Psoas muscle (tissue), 8 donors: ENCODE measurements around the gene SPATA31A6. TPM values are rescaled to one million over a fixed set of nuclear protein-coding genes. Genes with fewer than 3 reads are reported as not detected.
"Not testable (repeated sequence)": the region's sequence is repeated elsewhere in the genome, so short reads cannot be mapped to it uniquely, and the experiment has no call there.

Experiments used
- ATAC-seq, 4 donors: fragments of 200-7000 bp; cut with Tn5 transposase; one replicate each; pipeline ENCODE4 v1.9.1; 2020; ENCODE audit warnings: moderate library complexity in 3 of 4, mild to moderate bottlenecking in 2 of 4
- DNase-seq, 2 donors: peaks; one replicate each; pipeline ENCODE4 v3.0.0-alpha.2; 2020
- H3K27ac ChIP-seq: fragments of 200-600 bp; one replicate; pipeline ENCODE4 v1.8.0; 2022
- H3K27me3 ChIP-seq, 3 donors: fragments of 200-600 bp in 1 of 3; one replicate each; pipeline versions ENCODE4 v1.6.1 to v1.8.0; 2013 to 2022; ENCODE audit warnings: low read length in 2 of 3, mild to moderate bottlenecking in 2 of 3, moderate library complexity in 1 of 3; ENCODE audit not compliant: insufficient read depth in 3 of 3
- H3K36me3 ChIP-seq, 2 donors: fragments of 200-600 bp in 1 of 2; one replicate each; pipeline versions ENCODE4 v1.6.1 to v1.8.0; 2013 to 2022; ENCODE audit warnings: low read depth in 1 of 2, mild to moderate bottlenecking in 1 of 2, moderate library complexity in 1 of 2; ENCODE audit not compliant: insufficient read depth in 1 of 2
- H3K4me1 ChIP-seq: fragments of 200-600 bp; one replicate; pipeline ENCODE4 v1.8.0; 2022
- H3K4me3 ChIP-seq: fragments of 200-600 bp; one replicate; pipeline ENCODE4 v1.8.0; 2022; ENCODE audit warnings: mild to moderate bottlenecking
- H3K9me3 ChIP-seq: fragments of 200-600 bp; one replicate; pipeline ENCODE4 v1.8.0; 2022
- WGBS, 3 donors: extraction: QIAGEN DNeasy Blood & Tissue Kit; methylation state at CpG; one replicate each; pipeline versions ENCODE4 v1.1.6 to v1.1.7; 2013; 5-methylcytosine and 5-hydroxymethylcytosine counted together
- intact Hi-C, 2 donors: fragments of 100-400 bp; cut with DNase I; formaldehyde crosslinking; loops; one replicate each; pipeline versions ENCODE4 v1.11.0 to v1.14.2; 2022
- long read RNA-seq, 2 donors: library from polyadenylated mRNA; unstranded; transcript quantifications; one replicate each; pipeline ENCODE4 v2.0.0, GENCODE V29; 2021
- polyA plus RNA-seq, 3 donors: library from polyadenylated mRNA; stranded (reverse); fragments of 200-250 nt; gene quantifications; one replicate each; pipeline ENCODE4 v1.2.3, GENCODE V29; 2013
- total RNA-seq, 4 donors: library from RNA; stranded (reverse); fragmentation: NEBNext Ultra II Directional in 2 of 4; extraction: Animal tissue kit (Norgen Biotek cat#: 25700) in 2 of 4; gene quantifications; one replicate each; pipeline versions ENCODE4 v1.2.1 to v1.2.4, GENCODE V29; 2021 to 2023
- donor health status: healthy with polysubstance abuse.
- donor health status: DM: no; HTN: no; CAD: no; lungs with moderate emphysema.
- donor health status: Bipolar disorder and iron deficiency.
- donor health status: healthy.
- donor health status: DM: yes; HTN: yes; CAD: no.
- donor health status: DM: no; HTN: no; CAD: no.
- donor health status: DM: no; HTN: no; CAD: no.
- donor health status: DM: yes; HTN: yes; CAD: no.

The SPATA31A6 gene
- total RNA-seq (not detected), polyA plus RNA-seq (not detected)
- long read RNA-seq, donor 1 = 0 reads
- long read RNA-seq, donor 2 = 0 reads

DNA sequence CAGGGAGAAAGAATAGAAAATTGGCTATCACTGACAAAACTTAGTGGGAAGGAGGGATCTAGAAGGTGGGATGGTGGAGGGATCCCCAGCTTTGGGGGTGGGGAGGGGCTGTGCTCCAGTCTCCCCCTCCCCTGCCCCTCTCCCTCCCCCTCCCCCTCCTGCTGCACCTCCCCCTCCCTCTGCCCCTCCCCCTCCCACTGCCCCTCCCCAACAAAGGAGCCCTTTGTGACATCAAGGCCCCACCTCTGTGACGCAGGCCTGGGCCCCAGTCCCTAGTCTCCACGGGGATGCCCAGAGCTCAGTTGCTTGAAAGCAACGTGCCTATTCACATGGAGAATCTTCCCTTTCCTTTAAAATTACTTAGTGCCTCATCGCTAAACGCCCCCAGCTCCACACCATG lies at the start of gene SPATA31A6:
Gene SPATA31A6 (plus strand): TSS at position 301 of the 400 bp plus-strand sequence. CDS start 29 bp downstream, at position 330.
- DNase-seq, H3K36me3 ChIP-seq, ATAC-seq, H3K4me3 ChIP-seq, H3K4me1 ChIP-seq, H3K27me3 ChIP-seq, H3K9me3 ChIP-seq, H3K27ac ChIP-seq, intact Hi-C loops: not testable (repeated sequence)
- WGBS, 3 donors = 72 to 87% methylated on average over 2 to 3 of the region's 5 CpGs; no CpG with 5 or more reads in 1 of the 3 donors

DNA sequence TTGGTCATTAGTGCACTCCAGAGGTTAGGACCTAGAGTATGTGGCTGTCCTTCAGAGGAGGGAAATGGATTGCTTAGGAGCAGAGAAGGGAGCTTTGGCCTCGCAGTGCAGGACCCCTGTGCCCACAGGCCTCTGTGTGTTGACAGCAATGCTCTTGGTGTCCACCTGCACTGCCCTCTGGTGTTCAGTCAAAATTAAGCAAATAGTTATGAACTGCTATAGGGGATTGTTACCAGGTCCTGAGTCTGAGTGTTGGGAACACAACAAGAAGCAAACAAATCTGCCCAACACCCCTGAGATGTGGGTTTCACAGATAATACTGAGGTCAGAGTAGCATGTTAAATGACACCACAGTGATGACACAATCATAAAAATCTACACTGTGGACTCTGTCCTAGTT lies 23.2 kb upstream of the SPATA31A6 start:
- WGBS, 3 donors = 15 to 40% methylated on average over 1 of the region's 1 CpG; no CpG with 5 or more reads in 1 of the 3 donors
- H3K4me3 ChIP-seq, H3K27me3 ChIP-seq, ATAC-seq, DNase-seq, H3K36me3 ChIP-seq, intact Hi-C loops, H3K9me3 ChIP-seq, H3K4me1 ChIP-seq, H3K27ac ChIP-seq: not testable (repeated sequence)

DNA sequence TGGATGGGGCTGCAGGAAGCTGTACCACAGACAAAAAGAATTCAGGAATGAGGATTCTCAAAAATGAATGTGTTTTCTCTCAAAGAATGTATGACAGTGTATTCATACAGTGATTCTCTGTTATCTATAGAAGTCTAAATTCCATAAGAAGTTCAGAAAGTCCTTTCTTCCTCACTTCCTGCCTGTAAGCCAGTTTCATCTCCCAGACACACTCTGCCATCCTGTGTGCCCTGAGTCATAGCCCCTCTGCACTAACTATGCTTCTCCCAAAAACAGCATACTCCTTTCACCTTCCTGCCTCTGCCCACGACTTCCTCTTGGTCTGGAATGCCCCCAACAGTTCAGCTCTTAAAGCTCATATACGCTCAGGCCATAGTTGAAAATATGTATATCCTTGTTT lies 36.4 kb downstream of the SPATA31A6 start:
- WGBS, 3 donors = 46 to 49% (median 49%) methylated on average over 2 of the region's 2 CpGs
- ATAC-seq, intact Hi-C loops, H3K4me1 ChIP-seq, H3K36me3 ChIP-seq, H3K27me3 ChIP-seq, H3K9me3 ChIP-seq, DNase-seq, H3K27ac ChIP-seq, H3K4me3 ChIP-seq: not testable (repeated sequence)

DNA sequence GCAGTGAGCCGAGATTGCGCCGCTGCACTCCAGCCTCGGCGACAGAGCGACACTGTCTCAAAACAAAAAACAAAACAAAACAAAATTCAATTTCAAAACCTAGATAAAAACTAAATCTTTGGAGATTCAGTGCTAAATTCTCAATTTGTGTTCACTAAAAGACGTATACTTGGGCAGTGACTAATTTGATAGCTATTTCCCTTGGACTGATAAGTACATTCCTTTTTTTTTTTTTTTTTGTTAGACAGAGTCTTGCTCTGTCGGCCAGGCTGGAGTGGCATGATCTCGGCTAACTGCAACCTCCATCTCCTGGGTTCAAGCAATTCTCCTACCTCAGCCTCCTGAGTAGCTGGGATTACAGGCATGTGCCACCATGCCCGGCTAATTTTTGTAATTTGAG lies 39.8 kb downstream of the SPATA31A6 start:
- H3K4me3 ChIP-seq, H3K27me3 ChIP-seq, H3K9me3 ChIP-seq, ATAC-seq, DNase-seq, H3K36me3 ChIP-seq, intact Hi-C loops, H3K4me1 ChIP-seq, H3K27ac ChIP-seq: not testable (repeated sequence)
- 89 to 92% (median 91%) methylated on average over 8 to 9 of the region's 10 CpGs for WGBS, 3 donors

DNA sequence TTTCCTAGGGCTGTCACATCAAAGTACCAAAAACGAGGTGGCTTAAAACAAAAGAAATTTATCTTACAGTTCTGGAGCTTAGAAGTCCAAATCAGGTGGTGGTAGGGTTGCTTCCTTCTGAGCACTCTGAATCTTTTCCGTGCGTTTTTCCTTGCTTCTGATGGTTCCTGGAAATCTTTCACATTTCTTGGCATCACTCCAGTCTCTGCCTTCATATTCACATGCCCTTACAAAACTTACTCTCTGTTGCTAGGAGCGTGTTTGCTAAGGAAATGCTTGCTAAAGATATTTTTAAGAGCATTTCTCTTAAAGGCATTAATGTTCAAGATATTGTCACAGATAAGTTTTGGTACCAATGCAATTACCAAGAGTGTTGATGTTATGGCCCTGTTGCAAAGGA lies 49.6 kb downstream of the SPATA31A6 start:
- DNase-seq, H3K36me3 ChIP-seq, H3K4me3 ChIP-seq, H3K9me3 ChIP-seq, ATAC-seq, H3K27me3 ChIP-seq, H3K4me1 ChIP-seq, H3K27ac ChIP-seq, intact Hi-C loops: not testable (repeated sequence)
- 44 to 66% (median 50%) methylated on average over 4 of the region's 4 CpGs for WGBS, 3 donors

DNA sequence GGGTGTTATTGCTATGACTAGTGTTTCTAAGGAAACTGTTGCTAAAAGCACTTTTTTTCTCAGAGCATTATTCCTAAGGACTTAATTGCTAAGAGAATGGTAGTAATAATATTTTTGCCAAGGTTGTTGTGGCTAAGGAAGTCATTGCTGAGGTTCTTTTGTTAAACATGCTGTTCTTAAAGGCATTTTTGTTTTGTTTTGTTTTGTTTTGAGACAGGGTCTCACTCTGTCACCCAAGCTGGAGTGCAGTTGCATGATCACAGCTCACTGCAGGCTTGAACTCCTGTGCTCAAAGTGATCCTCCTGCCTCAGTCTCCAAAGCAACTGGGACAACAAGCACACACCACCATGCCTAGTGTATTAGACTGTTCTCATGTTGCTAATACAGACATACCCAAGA lies 51.2 kb downstream of the SPATA31A6 start:
- H3K4me3 ChIP-seq, DNase-seq, H3K27me3 ChIP-seq, H3K4me1 ChIP-seq, ATAC-seq, intact Hi-C loops, H3K9me3 ChIP-seq, H3K36me3 ChIP-seq, H3K27ac ChIP-seq: not testable (repeated sequence)

DNA sequence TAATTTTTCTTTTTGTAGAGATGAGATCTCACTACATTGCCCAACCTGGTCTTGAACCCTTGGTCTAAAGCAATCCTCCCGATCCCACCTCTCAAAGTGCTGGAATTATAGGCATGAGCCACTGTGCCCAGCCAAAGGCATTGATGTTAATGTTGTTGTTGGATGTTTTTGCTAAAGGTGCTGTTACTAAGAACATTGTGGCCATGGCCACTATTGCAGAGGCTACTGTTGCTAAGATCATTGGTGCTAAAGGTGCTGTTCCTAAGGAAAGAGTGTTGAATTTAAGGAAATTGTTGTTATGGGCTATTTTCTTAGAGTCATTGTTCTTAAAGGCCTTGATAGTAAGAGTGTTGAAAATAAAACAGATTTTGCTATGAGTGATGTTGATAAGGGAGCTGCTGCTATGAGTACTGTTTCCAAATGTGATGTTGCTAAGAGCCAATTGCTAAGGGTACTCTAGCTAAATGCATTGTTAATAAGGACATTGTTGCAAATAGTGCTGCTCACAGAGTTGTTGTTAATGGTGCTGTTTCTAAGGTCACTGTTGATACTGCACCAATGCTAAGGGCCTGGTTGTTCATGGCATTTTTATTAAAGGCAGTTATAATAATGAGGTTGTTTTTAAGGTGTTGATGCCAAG lies 52.0 kb downstream of the SPATA31A6 start:
- H3K27ac ChIP-seq, intact Hi-C loops, DNase-seq, H3K9me3 ChIP-seq, H3K4me3 ChIP-seq, H3K4me1 ChIP-seq, ATAC-seq, H3K36me3 ChIP-seq, H3K27me3 ChIP-seq: not testable (repeated sequence)
- WGBS, 3 donors = no CpG with 5 or more reads among the region's 1 CpG

DNA sequence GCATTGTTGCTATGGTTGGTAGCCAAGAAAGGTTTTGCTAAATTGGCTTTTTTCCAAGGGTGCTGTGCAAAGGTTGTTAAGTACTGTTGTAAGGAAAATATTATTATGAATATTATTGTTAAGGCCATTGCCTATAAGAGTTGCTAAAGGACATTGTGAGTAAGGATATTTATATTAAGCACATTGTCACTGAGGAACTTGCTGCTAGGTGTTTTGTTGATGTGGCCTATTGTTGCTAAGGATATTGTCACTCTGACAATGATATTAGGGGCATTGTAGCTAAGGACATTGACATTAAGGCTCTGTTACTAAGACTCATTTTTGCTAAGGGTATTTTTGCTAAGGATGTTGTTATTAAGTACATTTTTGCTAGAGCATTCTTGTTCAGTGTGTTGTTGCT lies 52.6 kb downstream of the SPATA31A6 start:
- H3K4me1 ChIP-seq, H3K4me3 ChIP-seq, H3K27ac ChIP-seq, ATAC-seq, H3K9me3 ChIP-seq, H3K36me3 ChIP-seq, H3K27me3 ChIP-seq, DNase-seq, intact Hi-C loops: not testable (repeated sequence)

DNA sequence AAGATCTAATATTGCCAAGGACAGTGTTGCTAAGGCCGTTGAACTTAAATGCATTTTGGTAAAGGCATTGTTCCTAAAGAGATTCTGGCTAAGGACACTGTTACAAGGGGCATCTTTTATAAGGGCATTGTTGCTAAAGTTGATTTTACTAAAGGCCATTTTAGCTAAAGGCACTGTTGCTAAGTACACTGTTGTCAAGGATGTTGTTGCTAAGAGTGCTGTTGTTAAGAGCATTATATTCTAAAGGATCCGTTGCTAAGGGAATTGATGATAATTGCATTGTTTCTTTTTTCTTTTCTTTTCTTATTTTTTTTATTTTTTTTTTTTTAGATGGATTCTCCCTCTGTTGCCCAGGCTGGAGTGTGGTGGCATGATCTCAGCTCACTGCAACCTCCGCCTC lies 53.9 kb downstream of the SPATA31A6 start:
- H3K4me1 ChIP-seq, DNase-seq, H3K4me3 ChIP-seq, H3K9me3 ChIP-seq, H3K27ac ChIP-seq, intact Hi-C loops, H3K27me3 ChIP-seq, H3K36me3 ChIP-seq, ATAC-seq: not testable (repeated sequence)
- 74 to 88% (median 86%) methylated on average over 3 of the region's 3 CpGs for WGBS, 3 donors

DNA sequence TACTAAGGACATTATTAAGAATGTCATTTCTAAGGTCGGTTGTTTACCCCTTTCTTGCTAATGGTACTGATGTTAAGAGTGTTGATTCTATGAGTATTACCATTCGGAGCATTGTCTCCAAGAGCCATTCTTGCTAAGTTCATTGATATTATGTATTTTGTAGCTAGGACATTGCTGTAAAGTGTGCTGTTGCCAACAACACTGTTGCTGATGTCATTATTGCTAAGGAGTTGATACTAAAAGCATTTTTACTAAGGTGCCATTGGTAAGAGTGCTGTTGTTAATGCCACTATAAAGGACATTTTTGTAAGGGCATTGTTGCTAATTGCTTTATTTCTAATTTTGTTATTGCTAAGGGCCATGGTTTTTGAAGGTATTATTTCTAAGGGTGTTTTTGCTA lies 55.4 kb downstream of the SPATA31A6 start:
- intact Hi-C loops, H3K27ac ChIP-seq: not testable (repeated sequence)

More for the DNA sequence above, 55.4 kb downstream of the SPATA31A6 start:
- H3K9me3 ChIP-seq, H3K27me3 ChIP-seq, DNase-seq, H3K4me1 ChIP-seq, ATAC-seq, H3K36me3 ChIP-seq, H3K4me3 ChIP-seq: not testable (repeated sequence)
- 87 to 95% (median 89%) methylated on average over 2 of the region's 2 CpGs for WGBS, 3 donors
